Parathyroid adenoma (tissue), 2 donors: ENCODE results near the gene FLCN.
"Not testable (repeated sequence)": the region's sequence is repeated elsewhere in the genome, so short reads cannot be mapped to it uniquely, and the experiment has no call there.

Experiments
- H2AFZ ChIP-seq: fragments of 300-600 bp; sonication (generic); one replicate; pipeline ENCODE4 v1.7.0; 2017; ENCODE audit warnings: antibody characterized with exemption, mild to moderate bottlenecking
- H3K27ac ChIP-seq: fragments of 300-600 bp; sonication (generic); one replicate; pipeline ENCODE4 v1.7.0; 2017
- H3K27me3 ChIP-seq: fragments of 300-600 bp; sonication (generic); one replicate; pipeline ENCODE4 v1.7.0; 2017; ENCODE audit warnings: low read length; ENCODE audit not compliant: control insufficient read depth, insufficient read depth
- H3K36me3 ChIP-seq: fragments of 300-600 bp; sonication (generic); one replicate; pipeline ENCODE4 v1.7.0; 2017; ENCODE audit warnings: low read length; ENCODE audit not compliant: control insufficient read depth, insufficient read depth
- H3K4me1 ChIP-seq: fragments of 300-600 bp; sonication (generic); one replicate; pipeline ENCODE4 v1.7.0; 2017; ENCODE audit warnings: control low read depth
- H3K4me2 ChIP-seq: fragments of 300-600 bp; sonication (generic); one replicate; pipeline ENCODE4 v1.7.0; 2017; ENCODE audit warnings: low read length
- H3K4me3 ChIP-seq: fragments of 300-600 bp; sonication (generic); one replicate; pipeline ENCODE4 v1.7.0; 2017; ENCODE audit warnings: low read depth, low read length
- H3K79me2 ChIP-seq: fragments of 300-600 bp; sonication (generic); one replicate; pipeline ENCODE4 v1.7.0; 2017; ENCODE audit warnings: control low read depth
- H3K9ac ChIP-seq: fragments of 300-600 bp; sonication (generic); one replicate; pipeline ENCODE4 v1.7.0; 2017; ENCODE audit warnings: mild to moderate bottlenecking
- H3K9me3 ChIP-seq: fragments of 300-600 bp; sonication (generic); one replicate; pipeline ENCODE4 v1.7.0; 2017; ENCODE audit warnings: low read length; ENCODE audit not compliant: control insufficient read depth
- CTCF ChIP-seq: fragments of 300-600 bp; sonication (generic); IDR thresholded peaks from one replicate; pipeline ENCODE4 v1.7.0; 2017; ENCODE audit warnings: antibody characterized with exemption, mild to moderate bottlenecking
- donor health status: primary hyperparathyroidism.

The FLCN gene

GRCh38 chr17:17237026-17237799, at the start of gene FLCN:
Gene FLCN, minus strand, starts transcription at chr17:17237168. Its CDS starts 9,031 bp downstream, at chr17:17228137.
- H3K27ac ChIP-seq: peak within 1 kb of the TSS; percentile 98
- H3K36me3 ChIP-seq: no peaks in the 10 kb centered on the region
- peak within 1 kb of the TSS; percentile 100 for H2AFZ ChIP-seq
- H3K27me3 ChIP-seq: no peaks in the 10 kb centered on the region
- H3K9ac ChIP-seq: peak within 1 kb of the TSS; percentile 97
- H3K79me2 ChIP-seq: peaks cover 22% of the 10 kb centered on the region
- peak within 1 kb of the TSS; percentile 98 for H3K4me3 ChIP-seq
- H3K9me3 ChIP-seq: no peaks in the 10 kb centered on the region
- peaks cover 4% of the 10 kb centered on the region for H3K4me1 ChIP-seq
- peak within 1 kb of the TSS; percentile 86 for H3K4me2 ChIP-seq
- TF ChIP-seq CTCF: no peak

GRCh38 chr17:17285951-17286350, 49.0 kb upstream of the FLCN start:
- Histone ChIP-seq H3K4me1 (peaks cover 9% of the 10 kb centered on the region), H3K27me3 (no peaks in the 10 kb centered on the region), H3K27ac (no peak overlapping the region), H3K9me3 (no peaks in the 10 kb centered on the region), H3K9ac (no peak overlapping the region), H3K36me3 (no peaks in the 10 kb centered on the region), H3K79me2 (no peaks in the 10 kb centered on the region), H3K4me3 (no peak overlapping the region), H2AFZ (no peak overlapping the region), H3K4me2 (no peak overlapping the region)
- no peak for TF ChIP-seq CTCF

- Histone ChIP-seq H3K4me3 (peak within 1 kb of the TSS; percentile 98), H3K27me3 (no peaks in the 10 kb centered on the region), H3K4me2 (peak within 1 kb of the TSS; percentile 80)
Measured at GRCh38 chr17:17280613-17281549, 43.9 kb upstream of the FLCN start, which contains the start of gene COPS3. Gene COPS3, minus strand, starts transcription at chr17:17281246. Its CDS starts 60 bp downstream, at chr17:17281186.

GRCh38 chr17:17279316-17279715, 42.3 kb upstream of the FLCN start:
- Histone ChIP-seq H3K4me1 (peaks cover 10% of the 10 kb centered on the region), H3K4me3 (no peak overlapping the region)

More at GRCh38 chr17:17280613-17281549, 43.9 kb upstream of the FLCN start, which contains the start of gene COPS3:
- peak within 1 kb of the TSS; percentile 56 for H3K9ac ChIP-seq
- peaks cover 34% of the 10 kb centered on the region for H3K79me2 ChIP-seq
- no peaks in the 10 kb centered on the region for H3K9me3 ChIP-seq
- TF ChIP-seq CTCF: no peak
- H3K36me3 ChIP-seq: no peaks in the 10 kb centered on the region
- peak within 1 kb of the TSS; percentile 96 for H2AFZ ChIP-seq
- H3K4me1 ChIP-seq: peaks cover 10% of the 10 kb centered on the region
- peak within 1 kb of the TSS; percentile 95 for H3K27ac ChIP-seq

GRCh38 chr17:17277431-17277830, 40.5 kb upstream of the FLCN start:
- not testable (repeated sequence) for H3K9me3 ChIP-seq, H3K36me3 ChIP-seq, H3K27ac ChIP-seq, H3K9ac ChIP-seq, H3K4me2 ChIP-seq, H3K27me3 ChIP-seq, H2AFZ ChIP-seq, H3K4me3 ChIP-seq
- H3K4me1 ChIP-seq: peaks cover 10% of the 10 kb centered on the region
- H3K79me2 ChIP-seq: peaks cover 34% of the 10 kb centered on the region

More at GRCh38 chr17:17279316-17279715, 42.3 kb upstream of the FLCN start:
- Histone ChIP-seq H3K79me2 (peaks cover 34% of the 10 kb centered on the region), H3K27ac (no peak overlapping the region), H3K9me3 (no peaks in the 10 kb centered on the region), H3K4me2 (peak overlapping the region; percentile 80), H3K36me3 (no peaks in the 10 kb centered on the region), H2AFZ (no peak overlapping the region), H3K27me3 (no peaks in the 10 kb centered on the region), H3K9ac (no peak overlapping the region)
- TF ChIP-seq CTCF: no peak
